GM20000 (cell line): ENCODE measurements around the gene EXOC6B.

Experiments used
- DNase-seq: peaks from one replicate; pipeline ENCODE4 v3.0.0; 2012; ENCODE audit warnings: low spot score
- TF ChIP-seq, protein P1 (sequence below): IDR thresholded peaks from 2 replicates; pipeline ENCODE4 v1.5.1; 2012; ENCODE audit warnings: mild to moderate bottlenecking, control low read depth; ENCODE audit errors: extremely low read depth, missing control alignments

The EXOC6B gene

DNA sequence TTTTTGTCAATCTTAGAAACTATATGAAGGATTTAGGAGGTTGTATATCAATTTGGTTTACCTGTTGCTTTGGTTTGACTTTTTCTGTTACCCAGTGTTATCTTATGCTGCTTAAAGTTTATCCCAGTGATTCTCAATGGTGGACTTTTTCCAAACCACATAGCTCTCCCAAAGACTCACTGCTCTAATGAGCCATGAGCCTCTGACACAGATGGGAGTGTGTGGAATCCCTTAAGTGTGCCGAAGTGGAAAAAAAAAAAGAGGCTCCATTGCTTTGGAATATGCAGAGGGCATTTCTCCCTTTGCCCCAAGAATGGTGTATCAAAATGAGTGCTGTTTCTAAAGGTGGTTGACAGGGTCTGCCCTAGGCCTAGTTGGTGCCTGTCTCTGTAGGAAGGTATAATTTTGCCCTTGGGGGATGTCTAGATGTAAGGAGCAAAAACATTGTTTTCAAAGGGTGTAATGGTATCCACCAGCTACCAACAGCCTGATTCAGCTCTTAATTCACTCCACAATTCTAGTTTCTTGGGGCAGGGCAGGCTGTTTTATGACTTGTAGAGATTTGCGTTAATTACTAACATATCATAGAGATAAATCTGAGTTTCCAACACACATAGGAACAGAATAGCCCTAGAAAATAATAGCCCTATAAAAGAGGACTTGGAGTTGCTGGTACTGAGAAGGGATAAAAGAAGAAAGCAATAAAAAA, 613.9 kb downstream of the EXOC6B start:
- TF ChIP-seq, protein P1, sequence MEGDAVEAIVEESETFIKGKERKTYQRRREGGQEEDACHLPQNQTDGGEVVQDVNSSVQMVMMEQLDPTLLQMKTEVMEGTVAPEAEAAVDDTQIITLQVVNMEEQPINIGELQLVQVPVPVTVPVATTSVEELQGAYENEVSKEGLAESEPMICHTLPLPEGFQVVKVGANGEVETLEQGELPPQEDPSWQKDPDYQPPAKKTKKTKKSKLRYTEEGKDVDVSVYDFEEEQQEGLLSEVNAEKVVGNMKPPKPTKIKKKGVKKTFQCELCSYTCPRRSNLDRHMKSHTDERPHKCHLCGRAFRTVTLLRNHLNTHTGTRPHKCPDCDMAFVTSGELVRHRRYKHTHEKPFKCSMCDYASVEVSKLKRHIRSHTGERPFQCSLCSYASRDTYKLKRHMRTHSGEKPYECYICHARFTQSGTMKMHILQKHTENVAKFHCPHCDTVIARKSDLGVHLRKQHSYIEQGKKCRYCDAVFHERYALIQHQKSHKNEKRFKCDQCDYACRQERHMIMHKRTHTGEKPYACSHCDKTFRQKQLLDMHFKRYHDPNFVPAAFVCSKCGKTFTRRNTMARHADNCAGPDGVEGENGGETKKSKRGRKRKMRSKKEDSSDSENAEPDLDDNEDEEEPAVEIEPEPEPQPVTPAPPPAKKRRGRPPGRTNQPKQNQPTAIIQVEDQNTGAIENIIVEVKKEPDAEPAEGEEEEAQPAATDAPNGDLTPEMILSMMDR, result no peak
- DNase-seq, result no peak

DNA sequence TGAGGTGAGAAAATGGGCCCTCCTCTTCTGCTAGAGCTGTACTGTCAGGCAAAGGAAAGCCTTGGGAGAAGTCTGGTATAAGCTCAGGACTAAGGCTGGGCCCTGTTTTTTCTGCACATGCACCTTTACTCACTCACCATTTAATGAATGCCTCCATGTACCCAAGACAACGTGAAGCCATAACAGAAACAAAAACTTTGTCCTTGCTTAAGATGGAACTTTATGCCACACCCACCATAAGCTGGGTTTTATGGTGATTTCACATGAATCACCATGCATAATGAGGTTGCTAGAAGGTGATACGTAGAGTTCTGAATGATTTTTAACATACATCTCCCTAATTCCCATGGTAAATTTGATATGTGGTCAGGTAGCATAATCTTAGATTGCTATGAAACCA, 614.5 kb downstream of the EXOC6B start:
- DNase-seq, result no peak
- TF ChIP-seq, protein P1, result no peak

DNA sequence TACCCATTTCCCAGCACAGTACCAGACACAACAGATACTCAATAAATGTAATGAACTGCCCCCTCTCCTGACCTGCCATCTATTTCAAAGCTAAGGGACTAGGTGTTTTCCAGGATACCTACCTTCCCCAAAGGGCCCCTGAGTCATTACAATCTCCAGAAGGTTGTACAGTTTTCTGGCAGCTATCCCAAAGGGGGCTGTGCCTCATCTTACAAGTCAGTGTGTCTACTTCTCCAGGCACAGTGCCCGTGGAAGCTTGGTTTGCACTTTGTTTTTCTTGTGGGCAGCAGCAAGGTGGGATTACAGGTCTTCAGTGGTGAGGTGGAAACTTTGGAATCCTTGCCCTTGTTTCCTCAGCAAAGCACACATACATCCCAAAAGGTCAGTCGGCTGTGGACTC, 615.4 kb downstream of the EXOC6B start:
- TF ChIP-seq, protein P1, result no peak
- no peak for DNase-seq

DNA sequence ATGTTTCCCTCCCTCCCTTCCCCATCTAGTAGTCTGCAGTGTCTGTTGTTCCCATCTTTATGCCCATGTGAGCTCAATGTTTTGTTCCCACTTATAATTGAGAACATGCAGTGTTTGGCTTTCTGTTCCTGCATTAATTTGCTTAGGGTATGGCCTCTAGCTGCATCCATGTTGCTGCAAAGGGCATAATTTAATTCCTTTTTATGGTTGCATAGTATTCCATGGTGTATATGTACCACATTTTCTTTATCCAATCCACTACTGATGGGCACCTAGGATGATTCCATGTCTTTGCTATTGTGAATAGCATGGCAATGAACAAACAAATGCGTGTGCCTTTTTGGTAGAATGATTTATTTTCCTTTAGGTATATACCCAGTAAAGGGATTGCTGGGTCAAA, 617.6 kb downstream of the EXOC6B start:
- TF ChIP-seq, protein P1, result no peak
- DNase-seq, result no peak

DNA sequence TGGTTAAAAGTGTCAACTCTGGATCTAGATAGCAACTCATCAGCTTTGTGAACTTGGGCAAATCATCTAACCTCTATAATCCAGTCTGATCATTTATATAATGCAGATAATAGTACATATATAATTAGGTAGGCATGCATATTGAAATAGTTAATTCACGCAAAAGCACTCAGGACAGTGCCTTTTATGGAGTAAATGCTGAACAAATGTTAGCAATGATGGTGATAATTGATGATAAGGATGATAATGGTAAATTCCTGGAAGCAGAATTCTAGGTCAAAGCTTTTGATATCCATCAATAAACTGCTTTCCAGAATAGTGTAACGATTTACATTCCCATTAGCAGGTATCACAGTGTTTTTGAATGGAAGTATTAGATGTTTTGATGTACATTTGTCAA, 618.5 kb downstream of the EXOC6B start:
- DNase-seq, result no peak
- TF ChIP-seq, protein P1, result no peak

DNA sequence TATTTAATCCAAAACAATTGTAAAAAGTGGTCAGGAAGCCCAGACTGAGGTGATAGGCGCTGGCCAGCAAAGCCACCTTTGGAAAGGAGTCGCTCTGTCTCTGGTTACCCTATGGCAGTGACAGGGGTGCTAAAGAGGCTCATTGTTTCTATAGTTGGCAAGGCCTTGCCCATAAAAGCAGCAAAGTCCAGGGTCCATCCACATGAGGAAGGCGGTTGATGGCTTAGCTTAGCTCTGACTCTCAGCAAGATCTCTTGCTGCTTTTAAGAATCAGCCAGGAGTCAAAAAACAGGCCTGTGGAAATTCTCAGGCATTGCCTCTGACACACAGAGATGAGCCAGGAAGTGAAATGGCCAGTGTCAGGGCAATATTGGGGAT, 620.3 kb downstream of the EXOC6B start:
- no peak for DNase-seq
- TF ChIP-seq, protein P1, result no peak

DNA sequence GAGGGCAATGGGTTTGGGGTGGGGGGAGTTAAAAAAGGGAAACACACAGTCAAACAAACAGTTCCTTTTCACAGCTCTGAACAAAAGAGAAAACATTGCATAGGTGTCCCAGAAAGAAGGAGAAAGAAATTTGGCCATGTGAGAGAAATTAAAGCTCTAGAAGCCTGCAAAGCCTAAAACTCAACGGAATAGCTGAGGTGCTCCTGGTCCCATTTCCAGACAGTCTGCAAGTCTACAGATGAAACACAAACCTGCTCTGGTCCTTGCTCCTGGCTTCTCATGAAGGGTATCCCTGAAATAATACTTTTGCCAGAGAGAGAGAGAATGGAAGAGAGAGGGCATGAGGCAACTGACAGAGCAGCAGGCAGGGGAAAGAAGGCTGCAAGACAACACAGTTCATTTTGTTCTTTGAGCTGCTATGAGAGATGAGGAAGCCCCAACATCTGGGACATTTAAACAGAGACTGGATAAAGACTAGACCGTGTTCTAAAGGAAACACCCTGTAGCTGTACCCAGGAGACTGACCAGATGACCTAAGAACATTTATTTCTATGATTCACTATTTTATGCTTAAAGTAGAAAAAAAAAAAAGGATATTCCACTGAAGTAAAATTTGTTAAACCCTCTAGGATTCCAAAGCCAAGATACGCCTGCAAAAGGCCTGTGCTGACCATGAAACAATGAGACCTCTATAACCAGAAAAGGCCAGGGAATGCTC, 620.9 kb downstream of the EXOC6B start:
- no peak for DNase-seq
- TF ChIP-seq, protein P1, result no peak
